Endodermal cell (in vitro differentiated cells): ENCODE data around the gene MED14. TPM values are rescaled to one million over a fixed set of nuclear protein-coding genes. Genes with fewer than 3 reads are reported as not detected.

ENCODE experiments used
- DNase-seq: peaks from one replicate; pipeline ENCODE4 v3.0.0-alpha.2; 2017
- H3K27ac ChIP-seq: 2 replicates; pipeline ENCODE4 v1.5.1; 2013; ENCODE audit warnings: mild to moderate bottlenecking, low read depth, low read length, moderate library complexity
- H3K27me3 ChIP-seq: 2 replicates; pipeline ENCODE4 v1.6.1; 2013; ENCODE audit warnings: mild to moderate bottlenecking, low read length, moderate library complexity; ENCODE audit not compliant: insufficient read depth, control insufficient read depth, poor library complexity, severe bottlenecking
- H3K36me3 ChIP-seq: 2 replicates; pipeline ENCODE4 v1.7.0; 2013; ENCODE audit warnings: mild to moderate bottlenecking, low read length, moderate library complexity; ENCODE audit not compliant: control insufficient read depth, insufficient read depth
- H3K4me1 ChIP-seq: one replicate; pipeline ENCODE4 v1.7.0; 2013; ENCODE audit warnings: low read length; ENCODE audit not compliant: control insufficient read depth, insufficient read depth
- H3K4me3 ChIP-seq: 2 replicates; pipeline ENCODE4 v1.5.1; 2013; ENCODE audit warnings: mild to moderate bottlenecking, low read length, moderate library complexity
- H3K9ac ChIP-seq: 2 replicates; pipeline ENCODE4 v1.6.1; 2013; ENCODE audit warnings: mild to moderate bottlenecking, low read length, moderate library complexity; ENCODE audit not compliant: poor library complexity, severe bottlenecking; ENCODE audit errors: extremely low read depth
- H3K9me3 ChIP-seq: 2 replicates; pipeline ENCODE4 v1.6.1; 2013; ENCODE audit warnings: mild to moderate bottlenecking, low read length, moderate library complexity; ENCODE audit not compliant: control insufficient read depth
- H3K27ac Mint-ChIP-seq: 2 replicates; pipeline ENCODE4 v1.8.0; 2020; ENCODE audit warnings: mixed read lengths
- H3K27me3 Mint-ChIP-seq: 2 replicates; pipeline ENCODE4 v1.8.0; 2021; ENCODE audit warnings: mild to moderate bottlenecking, mixed read lengths; ENCODE audit not compliant: insufficient read depth
- H3K36me3 Mint-ChIP-seq: 2 replicates; pipeline ENCODE4 v1.8.0; 2020; ENCODE audit warnings: low read depth, mixed read lengths
- H3K4me1 Mint-ChIP-seq: 2 replicates; pipeline ENCODE4 v1.8.0; 2020; ENCODE audit warnings: mixed read lengths
- H3K4me3 Mint-ChIP-seq: 2 replicates; pipeline ENCODE4 v1.8.0; 2020; ENCODE audit warnings: mild to moderate bottlenecking, moderate library complexity, mixed read lengths
- H3K9me3 Mint-ChIP-seq: 2 replicates; pipeline ENCODE4 v1.8.0; 2020; ENCODE audit warnings: mild to moderate bottlenecking, mixed read lengths
- WGBS, 2 experiments: methylation state at CpG; one replicate each; pipeline versions ENCODE4 v1.1.5 to v1.1.7; 2013; ENCODE audit warnings: missing lambda C conversion rate in 2 of 2, mixed read lengths in 1 of 2; ENCODE audit not compliant: insufficient coverage in 1 of 2, insufficient read length in 1 of 2; 5-methylcytosine and 5-hydroxymethylcytosine counted together
- total RNA-seq, 2 donors: library from RNA; stranded (reverse); fragmentation: NEBNext Ultra II Directional in 1 of 2; extraction: Animal tissue kit (Norgen Biotek cat#: 25700) in 1 of 2; gene quantifications; 2 replicates in 1 of 2; 3 replicates in 1 of 2; pipeline ENCODE4 v1.2.1, GENCODE V29; 2021
- TF ChIP-seq, protein P1 (sequence below): fragments of 200-600 bp; sonication (generic); conservative IDR thresholded peaks from 2 replicates; pipeline ENCODE4 v1.5.0; 2021; ENCODE audit warnings: antibody characterized with exemption, mild to moderate bottlenecking

Gene MED14
- total RNA-seq, 2 donors from 2014 or later: 50.4 to 53.4 TPM

- H3K9me3 Mint-ChIP-seq: peaks cover 13% of the 10 kb centered on the region
- no peaks in the 10 kb centered on the region for H3K27me3 ChIP-seq
- no peaks in the 10 kb centered on the region for H3K36me3 ChIP-seq
- H3K4me1 ChIP-seq: no peaks in the 10 kb centered on the region
- no peaks in the 10 kb centered on the region for H3K36me3 Mint-ChIP-seq
- DNase-seq: no peak
- peaks cover 16% of the 10 kb centered on the region for H3K27me3 Mint-ChIP-seq
- H3K27ac Mint-ChIP-seq: no peak overlapping the region
- 89% methylated on average over 2 of the region's 2 CpGs; no CpG with 5 or more reads in 1 of the 2 experiments for WGBS, 2 experiments
- H3K4me3 ChIP-seq: no peak overlapping the region
- TF ChIP-seq, protein P1, sequence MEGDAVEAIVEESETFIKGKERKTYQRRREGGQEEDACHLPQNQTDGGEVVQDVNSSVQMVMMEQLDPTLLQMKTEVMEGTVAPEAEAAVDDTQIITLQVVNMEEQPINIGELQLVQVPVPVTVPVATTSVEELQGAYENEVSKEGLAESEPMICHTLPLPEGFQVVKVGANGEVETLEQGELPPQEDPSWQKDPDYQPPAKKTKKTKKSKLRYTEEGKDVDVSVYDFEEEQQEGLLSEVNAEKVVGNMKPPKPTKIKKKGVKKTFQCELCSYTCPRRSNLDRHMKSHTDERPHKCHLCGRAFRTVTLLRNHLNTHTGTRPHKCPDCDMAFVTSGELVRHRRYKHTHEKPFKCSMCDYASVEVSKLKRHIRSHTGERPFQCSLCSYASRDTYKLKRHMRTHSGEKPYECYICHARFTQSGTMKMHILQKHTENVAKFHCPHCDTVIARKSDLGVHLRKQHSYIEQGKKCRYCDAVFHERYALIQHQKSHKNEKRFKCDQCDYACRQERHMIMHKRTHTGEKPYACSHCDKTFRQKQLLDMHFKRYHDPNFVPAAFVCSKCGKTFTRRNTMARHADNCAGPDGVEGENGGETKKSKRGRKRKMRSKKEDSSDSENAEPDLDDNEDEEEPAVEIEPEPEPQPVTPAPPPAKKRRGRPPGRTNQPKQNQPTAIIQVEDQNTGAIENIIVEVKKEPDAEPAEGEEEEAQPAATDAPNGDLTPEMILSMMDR: no peak
- no peaks in the 10 kb centered on the region for H3K4me1 Mint-ChIP-seq
- H3K9ac ChIP-seq: no peak overlapping the region
- no peak overlapping the region for H3K27ac ChIP-seq
- H3K9me3 ChIP-seq: no peaks in the 10 kb centered on the region
- no peak overlapping the region for H3K4me3 Mint-ChIP-seq
Measured at GRCh38 chrX:40780951-40781350, 45.6 kb upstream of the MED14 start.

DNA sequence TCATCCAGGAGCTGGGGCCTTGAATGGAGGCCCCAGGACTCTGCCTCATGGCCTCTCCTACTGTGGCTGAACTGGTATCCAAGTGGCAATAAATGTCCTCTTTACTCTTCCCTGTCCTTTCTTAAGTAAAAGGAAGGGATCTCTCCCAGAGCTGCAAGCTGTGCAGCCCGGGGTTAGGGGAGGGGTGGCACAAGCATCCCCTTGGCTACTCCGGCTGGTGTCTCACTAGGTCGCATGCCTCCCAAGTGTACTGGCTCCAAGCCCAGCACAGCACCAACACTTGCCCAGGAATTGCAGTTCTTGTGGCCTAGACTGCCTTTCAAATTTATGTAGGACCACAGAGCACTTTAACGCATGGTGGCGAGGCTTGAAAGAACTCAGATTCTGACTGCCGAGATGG is 44.7 kb upstream of the MED14 start:
- Histone ChIP-seq H3K27me3 (no peaks in the 10 kb centered on the region), H3K9me3 (no peaks in the 10 kb centered on the region), H3K9ac (no peak overlapping the region), H3K36me3 (no peaks in the 10 kb centered on the region), H3K27ac (no peak overlapping the region), H3K4me1 (no peaks in the 10 kb centered on the region), H3K4me3 (no peak overlapping the region)
- no peak overlapping the region for H3K4me3 Mint-ChIP-seq
- H3K4me1 Mint-ChIP-seq: no peaks in the 10 kb centered on the region
- H3K9me3 Mint-ChIP-seq: peaks cover 12% of the 10 kb centered on the region
- TF ChIP-seq, protein P1: no peak
- H3K27ac Mint-ChIP-seq: no peak overlapping the region
- H3K36me3 Mint-ChIP-seq: no peaks in the 10 kb centered on the region
- WGBS, 2 experiments: 91 to 100% methylated on average over 1 to 6 of the region's 6 CpGs
- no peak for DNase-seq
- peaks cover 13% of the 10 kb centered on the region for H3K27me3 Mint-ChIP-seq

GRCh38 chrX:40778861-40779575 is 43.7 kb upstream of the MED14 start:
- Histone ChIP-seq H3K4me1 (no peaks in the 10 kb centered on the region), H3K27ac (no peak overlapping the region), H3K27me3 (no peaks in the 10 kb centered on the region), H3K36me3 (no peaks in the 10 kb centered on the region), H3K9me3 (no peaks in the 10 kb centered on the region), H3K9ac (no peak overlapping the region), H3K4me3 (no peak overlapping the region)
- Mint-ChIP-seq H3K4me3 (no peak overlapping the region), H3K36me3 (no peaks in the 10 kb centered on the region), H3K27ac (no peak overlapping the region), H3K9me3 (peaks cover 7% of the 10 kb centered on the region), H3K27me3 (peaks cover 9% of the 10 kb centered on the region), H3K4me1 (no peaks in the 10 kb centered on the region)
- 96% methylated on average over 4 of the region's 4 CpGs; no CpG with 5 or more reads in 1 of the 2 experiments for WGBS, 2 experiments
- DNase-seq: no peak
- TF ChIP-seq, protein P1: no peak
